HepG2 (cell line): ENCODE measurements around the gene ZNF414. TPM values are rescaled to one million over a fixed set of nuclear protein-coding genes. Genes with fewer than 3 reads are reported as not detected.

ENCODE experiments used
- AGO2 ChIP-seq: fragments of 200-400 bp; formaldehyde crosslinking; optimal IDR thresholded peaks from 2 replicates; pipeline ENCODE3; 2017; ENCODE audit warnings: mild to moderate bottlenecking, low read depth, low read length, moderate library complexity
- ELF1 ChIP-seq: sonication (generic); formaldehyde crosslinking; IDR thresholded peaks from 2 replicates; pipeline ENCODE4 v1.4.0; 2020; ENCODE audit warnings: missing genetic modification reagents
- HHEX ChIP-seq: IDR thresholded peaks from 2 replicates; pipeline ENCODE4 v1.6.1; 2016; ENCODE audit warnings: control low read depth
- HIVEP1 ChIP-seq: sonication (generic); formaldehyde crosslinking; IDR thresholded peaks from 2 replicates; pipeline ENCODE4 v1.4.0; 2020; ENCODE audit warnings: mild to moderate bottlenecking, missing genetic modification reagents
- KMT2A ChIP-seq: sonication (generic); formaldehyde crosslinking; IDR thresholded peaks from 2 replicates; pipeline ENCODE4 v1.4.0; 2020; ENCODE audit warnings: missing genetic modification reagents
- NR2F6 ChIP-seq, 2 experiments: IDR thresholded peaks; 2 replicates each; pipeline ENCODE4 v1.6.1; 2016; ENCODE audit warnings: antibody characterized with exemption in 1 of 2, mild to moderate bottlenecking in 1 of 2
- PHF20 ChIP-seq: sonication (generic); formaldehyde crosslinking; IDR thresholded peaks from 2 replicates; pipeline ENCODE4 v1.5.0; 2020; ENCODE audit warnings: mild to moderate bottlenecking, missing genetic modification reagents
- POLR2A ChIP-seq, 2 experiments: IDR thresholded peaks; 2 replicates each; pipeline ENCODE4 v1.6.1; 2011; ENCODE audit warnings: low read depth in 2 of 2, low read length in 2 of 2, mild to moderate bottlenecking in 1 of 2, moderate library complexity in 1 of 2; ENCODE audit not compliant: insufficient read depth in 1 of 2
- RFX1 ChIP-seq: fragments of 450-650 bp; IDR thresholded peaks from 2 replicates; pipeline ENCODE4 v1.6.1; 2017
- RFX5 ChIP-seq: IDR thresholded peaks from 2 replicates; pipeline ENCODE4 v1.6.1; 2011; ENCODE audit warnings: low read depth, low read length, improper control_type of control experiment
- TFE3 ChIP-seq: IDR thresholded peaks from 2 replicates; pipeline ENCODE4 v1.6.1; 2016
- TIGD3 ChIP-seq: sonication (generic); formaldehyde crosslinking; IDR thresholded peaks from 2 replicates; pipeline ENCODE4 v1.5.1; 2020; ENCODE audit warnings: mild to moderate bottlenecking, missing genetic modification reagents, borderline replicate concordance
- ZFP36L1 ChIP-seq: sonication (generic); formaldehyde crosslinking; IDR thresholded peaks from 2 replicates; pipeline ENCODE4 v1.8.0; 2022; ENCODE audit warnings: mild to moderate bottlenecking, missing genetic modification reagents, moderate library complexity
- ZKSCAN5 ChIP-seq: sonication (generic); formaldehyde crosslinking; IDR thresholded peaks from 2 replicates; pipeline ENCODE4 v1.5.1; 2020; ENCODE audit warnings: mild to moderate bottlenecking, missing genetic modification reagents
- ZNF180 ChIP-seq: sonication (generic); formaldehyde crosslinking; IDR thresholded peaks from 2 replicates; pipeline ENCODE4 v1.4.0; 2020; ENCODE audit warnings: low read depth, missing genetic modification reagents, borderline replicate concordance
- ZNF256 ChIP-seq: sonication (generic); formaldehyde crosslinking; conservative IDR thresholded peaks from 2 replicates; pipeline ENCODE4 v1.4.0; 2020; ENCODE audit warnings: missing genetic modification reagents
- ZNF530 ChIP-seq: sonication (generic); formaldehyde crosslinking; IDR thresholded peaks from 2 replicates; pipeline ENCODE4 v1.5.0; 2020; ENCODE audit warnings: low read depth, mild to moderate bottlenecking, missing genetic modification reagents
- ZNF891 ChIP-seq: sonication (generic); formaldehyde crosslinking; IDR thresholded peaks from 2 replicates; pipeline ENCODE4 v1.5.0; 2020; ENCODE audit warnings: mild to moderate bottlenecking, missing genetic modification reagents
- polyA plus RNA-seq, 8 experiments: library from polyadenylated mRNA; depleted of rRNA in 3 of 8; stranded (reverse) in 7 of 8; unstranded in 1 of 8; fragments of >200 nt; fragmentation: Illumina TruSeq in 4 of 8; extraction: Trizol in 4 of 8; gene quantifications; 2 replicates each; pipeline versions ENCODE4 v1.2.1 to v1.2.3, GENCODE V29; 2011 to 2016; ENCODE audit warnings: low read depth in 4 of 8, missing spikeins in 1 of 8, mixed read lengths in 1 of 8; ENCODE audit not compliant: insufficient read depth in 1 of 8
- total RNA-seq, 5 experiments: library from RNA; depleted of rRNA; stranded (reverse); fragments of >200 nt; fragmentation: Illumina TruSeq; extraction: Trizol; gene quantifications; 2 replicates each; pipeline ENCODE4 v1.2.3, GENCODE V29; 2016; ENCODE audit warnings: low read depth in 1 of 5
- TF ChIP-seq, protein P1 (sequence below): sonication (generic); formaldehyde crosslinking; IDR thresholded peaks from 2 replicates; pipeline ENCODE4 v1.4.0; 2020; ENCODE audit warnings: mild to moderate bottlenecking, missing genetic modification reagents, borderline replicate concordance
- TF ChIP-seq, protein P2 (sequence below): sonication (generic); formaldehyde crosslinking; IDR thresholded peaks from 2 replicates; pipeline ENCODE4 v1.9.0; 2021; ENCODE audit warnings: mild to moderate bottlenecking, missing genetic modification reagents

ZNF414 gene
- total and polyA plus RNA-seq, 2 of the 13 experiments (the other 11 are each of a cell fraction or from before 2014, with no cell fraction given): 2.5 to 4.0 TPM

DNA sequence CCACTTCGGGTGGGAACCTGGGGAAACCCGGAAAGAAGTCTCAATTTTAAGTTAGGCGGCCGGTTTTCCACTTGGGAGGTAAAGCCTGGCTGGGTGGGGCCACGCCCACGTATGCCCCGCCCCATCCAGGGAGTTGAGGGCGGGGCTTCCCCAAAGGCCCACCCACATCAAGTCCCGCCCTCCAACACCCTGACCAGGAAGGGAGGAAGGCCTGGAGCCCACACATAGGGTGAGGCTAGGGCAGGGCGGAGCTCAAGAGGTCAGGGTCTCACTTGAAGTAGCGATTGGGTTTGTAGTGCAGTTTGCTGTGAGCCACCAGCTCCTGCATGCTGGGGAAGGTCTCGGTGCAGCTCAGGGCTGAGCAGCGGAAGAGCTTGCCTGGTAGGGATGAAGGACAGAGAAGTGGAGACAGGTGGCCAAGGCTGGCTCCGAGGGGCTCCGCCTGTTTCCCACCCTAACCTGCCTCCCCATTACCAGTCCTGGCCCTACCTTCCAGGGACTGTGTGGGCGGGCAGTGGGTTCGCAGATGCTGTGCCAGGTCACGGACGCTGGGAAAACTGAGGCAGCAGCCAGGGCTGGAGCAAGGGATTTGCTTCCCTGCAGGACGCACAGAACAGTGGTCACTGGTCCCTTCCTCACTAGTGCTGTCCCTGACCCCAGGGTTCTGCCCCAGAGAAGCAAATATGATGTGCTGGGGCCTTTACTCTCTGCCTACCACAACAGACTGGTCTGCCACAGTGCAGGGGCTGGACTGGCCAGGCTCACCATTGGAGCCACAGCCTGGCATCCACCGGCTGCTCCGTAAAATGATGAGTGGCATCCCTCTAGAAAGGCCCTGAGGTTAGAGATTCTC is 1.6 kb downstream of the ZNF414 start (continued):
- TF ChIP-seq ZNF530 (CRISPR knock-in tag) (no peak), RFX5 (no peak), ELF1 (CRISPR knock-in tag) (peak; percentile 24; the same call in 1 of the 2 replicates), RFX1 (no peak), ZKSCAN5 (CRISPR knock-in tag) (no peak), TFE3 (CRISPR knock-in tag) (no peak), ZNF256 (CRISPR knock-in tag) (no peak), HHEX (CRISPR knock-in tag) (no peak), KMT2A (CRISPR knock-in tag) (no peak), POLR2A (IDR thresholded peaks at IDR 0.05; ENCODE audit: insufficient read depth in 1 of 2, low read depth in 2 of 2, low read length in 2 of 2) (peak in 1 of 2 experiments; percentile 38; a peak in 1 of 4 replicates), NR2F6 (IDR thresholded peaks at IDR 0.05) (no peak), NR2F6 (CRISPR knock-in tag; IDR thresholded peaks at IDR 0.05) (0 out of 2 replicates have a peak, but pooled peaks have one; percentile 11), TIGD3 (CRISPR knock-in tag) (no peak), ZNF180 (CRISPR knock-in tag) (no peak), HIVEP1 (CRISPR knock-in tag) (no peak), ZFP36L1 (CRISPR knock-in tag) (no peak), ZNF891 (CRISPR knock-in tag) (no peak), PHF20 (CRISPR knock-in tag) (no peak), AGO2 (peak; percentile 5)
- TF ChIP-seq, protein P1, sequence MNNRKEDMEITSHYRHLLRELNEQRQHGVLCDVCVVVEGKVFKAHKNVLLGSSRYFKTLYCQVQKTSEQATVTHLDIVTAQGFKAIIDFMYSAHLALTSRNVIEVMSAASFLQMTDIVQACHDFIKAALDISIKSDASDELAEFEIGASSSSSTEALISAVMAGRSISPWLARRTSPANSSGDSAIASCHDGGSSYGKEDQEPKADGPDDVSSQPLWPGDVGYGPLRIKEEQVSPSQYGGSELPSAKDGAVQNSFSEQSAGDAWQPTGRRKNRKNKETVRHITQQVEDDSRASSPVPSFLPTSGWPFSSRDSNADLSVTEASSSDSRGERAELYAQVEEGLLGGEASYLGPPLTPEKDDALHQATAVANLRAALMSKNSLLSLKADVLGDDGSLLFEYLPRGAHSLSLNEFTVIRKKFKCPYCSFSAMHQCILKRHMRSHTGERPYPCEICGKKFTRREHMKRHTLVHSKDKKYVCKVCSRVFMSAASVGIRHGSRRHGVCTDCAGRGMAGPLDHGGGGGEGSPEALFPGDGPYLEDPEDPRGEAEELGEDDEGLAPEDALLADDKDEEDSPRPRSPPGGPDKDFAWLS (CRISPR knock-in tag): 0 out of 2 replicates have a peak, but pooled peaks have one; percentile 60
- TF ChIP-seq, protein P2, sequence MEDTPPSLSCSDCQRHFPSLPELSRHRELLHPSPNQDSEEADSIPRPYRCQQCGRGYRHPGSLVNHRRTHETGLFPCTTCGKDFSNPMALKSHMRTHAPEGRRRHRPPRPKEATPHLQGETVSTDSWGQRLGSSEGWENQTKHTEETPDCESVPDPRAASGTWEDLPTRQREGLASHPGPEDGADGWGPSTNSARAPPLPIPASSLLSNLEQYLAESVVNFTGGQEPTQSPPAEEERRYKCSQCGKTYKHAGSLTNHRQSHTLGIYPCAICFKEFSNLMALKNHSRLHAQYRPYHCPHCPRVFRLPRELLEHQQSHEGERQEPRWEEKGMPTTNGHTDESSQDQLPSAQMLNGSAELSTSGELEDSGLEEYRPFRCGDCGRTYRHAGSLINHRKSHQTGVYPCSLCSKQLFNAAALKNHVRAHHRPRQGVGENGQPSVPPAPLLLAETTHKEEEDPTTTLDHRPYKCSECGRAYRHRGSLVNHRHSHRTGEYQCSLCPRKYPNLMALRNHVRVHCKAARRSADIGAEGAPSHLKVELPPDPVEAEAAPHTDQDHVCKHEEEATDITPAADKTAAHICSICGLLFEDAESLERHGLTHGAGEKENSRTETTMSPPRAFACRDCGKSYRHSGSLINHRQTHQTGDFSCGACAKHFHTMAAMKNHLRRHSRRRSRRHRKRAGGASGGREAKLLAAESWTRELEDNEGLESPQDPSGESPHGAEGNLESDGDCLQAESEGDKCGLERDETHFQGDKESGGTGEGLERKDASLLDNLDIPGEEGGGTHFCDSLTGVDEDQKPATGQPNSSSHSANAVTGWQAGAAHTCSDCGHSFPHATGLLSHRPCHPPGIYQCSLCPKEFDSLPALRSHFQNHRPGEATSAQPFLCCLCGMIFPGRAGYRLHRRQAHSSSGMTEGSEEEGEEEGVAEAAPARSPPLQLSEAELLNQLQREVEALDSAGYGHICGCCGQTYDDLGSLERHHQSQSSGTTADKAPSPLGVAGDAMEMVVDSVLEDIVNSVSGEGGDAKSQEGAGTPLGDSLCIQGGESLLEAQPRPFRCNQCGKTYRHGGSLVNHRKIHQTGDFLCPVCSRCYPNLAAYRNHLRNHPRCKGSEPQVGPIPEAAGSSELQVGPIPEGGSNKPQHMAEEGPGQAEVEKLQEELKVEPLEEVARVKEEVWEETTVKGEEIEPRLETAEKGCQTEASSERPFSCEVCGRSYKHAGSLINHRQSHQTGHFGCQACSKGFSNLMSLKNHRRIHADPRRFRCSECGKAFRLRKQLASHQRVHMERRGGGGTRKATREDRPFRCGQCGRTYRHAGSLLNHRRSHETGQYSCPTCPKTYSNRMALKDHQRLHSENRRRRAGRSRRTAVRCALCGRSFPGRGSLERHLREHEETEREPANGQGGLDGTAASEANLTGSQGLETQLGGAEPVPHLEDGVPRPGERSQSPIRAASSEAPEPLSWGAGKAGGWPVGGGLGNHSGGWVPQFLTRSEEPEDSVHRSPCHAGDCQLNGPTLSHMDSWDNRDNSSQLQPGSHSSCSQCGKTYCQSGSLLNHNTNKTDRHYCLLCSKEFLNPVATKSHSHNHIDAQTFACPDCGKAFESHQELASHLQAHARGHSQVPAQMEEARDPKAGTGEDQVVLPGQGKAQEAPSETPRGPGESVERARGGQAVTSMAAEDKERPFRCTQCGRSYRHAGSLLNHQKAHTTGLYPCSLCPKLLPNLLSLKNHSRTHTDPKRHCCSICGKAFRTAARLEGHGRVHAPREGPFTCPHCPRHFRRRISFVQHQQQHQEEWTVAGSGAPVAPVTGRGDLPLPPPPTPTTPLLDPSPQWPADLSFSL (CRISPR knock-in tag): no peak
